ENCODE results near the gene KIAA1671. TPM values are rescaled to one million over a fixed set of nuclear protein-coding genes. Genes with fewer than 3 reads are reported as not detected.
A peak's percentile ranks its signal among the peaks of the same experiment; 100 is the strongest.

KIAA1671 gene
- total RNA-seq, 2 experiments from 2014 or later: 12.3 to 14.0 TPM

DNA sequence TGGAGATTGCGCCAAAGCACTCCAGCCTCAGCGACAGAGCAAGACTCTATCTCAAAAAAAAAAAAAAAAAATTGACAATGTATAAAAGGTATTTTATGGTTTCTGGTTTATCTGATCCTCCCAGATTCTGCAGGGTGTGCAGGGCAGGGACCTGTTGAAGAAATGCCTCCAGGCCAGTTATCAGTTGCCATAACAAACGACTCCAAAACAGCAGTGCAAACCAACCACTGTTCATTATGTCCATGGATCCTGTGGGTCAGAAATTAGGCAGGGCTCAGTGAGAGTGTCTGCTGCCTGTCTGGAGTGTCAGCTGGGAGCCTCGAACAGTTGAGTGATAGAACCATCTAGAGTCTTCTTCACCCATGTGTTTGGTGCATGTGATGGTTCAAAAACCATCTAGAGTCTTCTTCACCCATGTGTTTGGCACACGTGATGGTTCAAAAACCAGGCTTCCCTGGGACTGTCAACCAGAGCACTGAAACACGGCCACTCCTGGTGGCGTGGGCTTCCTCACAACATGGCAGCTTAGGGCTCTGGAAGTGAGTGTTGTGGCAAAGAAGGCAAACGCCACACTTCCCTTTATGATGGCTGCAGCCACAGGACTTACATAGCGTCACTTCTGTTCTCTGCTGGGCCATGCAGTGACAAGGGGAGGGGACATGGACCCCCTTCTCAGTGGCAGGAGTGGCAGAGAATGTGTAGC lies 132.0 kb downstream of the KIAA1671 start:
- peaks cover 60% of the 10 kb centered on the region for H3K4me1 Mint-ChIP-seq
- CTCF ChIA-PET: no interaction called here
- H3K36me3 Mint-ChIP-seq (ENCODE audit: low read depth): peaks cover 10% of the 10 kb centered on the region
- no peak overlapping the region for H3K4me3 Mint-ChIP-seq
- H3K27ac Mint-ChIP-seq: no peak overlapping the region
- no peaks in the 10 kb centered on the region for H3K9me3 Mint-ChIP-seq (ENCODE audit: low read depth)
- no peak for DNase-seq
- POLR2A ChIA-PET: no interaction called here
- no peak for ATAC-seq
- intact Hi-C loops (cut with DNase I, micrococcal nuclease): loop anchor here (5.0 to 10.0 kb wide), 4 partner anchors 88 to 1208 kb away; partner anchors contain the start of gene MYO18B (in 1 of the 2)
- no peaks in the 10 kb centered on the region for H3K27me3 Mint-ChIP-seq

DNA sequence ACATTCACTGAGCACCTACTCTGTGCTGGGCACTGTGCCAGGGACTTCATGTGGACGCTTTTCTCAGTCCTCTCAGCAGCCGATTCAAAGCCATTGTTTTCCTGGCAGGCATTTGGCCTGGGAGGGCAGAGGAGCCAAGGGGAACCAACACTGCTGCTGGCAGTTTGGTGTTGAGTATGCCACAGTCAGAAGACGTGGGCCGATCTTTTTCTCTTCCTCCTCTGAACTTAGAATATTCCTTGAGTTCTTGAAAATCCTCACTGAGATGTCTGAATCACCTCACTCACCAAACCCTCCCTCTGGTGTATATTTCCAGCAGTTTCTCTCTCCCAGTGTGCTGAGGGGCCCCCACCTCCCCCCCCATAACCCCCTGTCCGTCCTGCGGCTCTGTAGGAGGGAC lies 132.6 kb downstream of the KIAA1671 start:
- Mint-ChIP-seq H3K27me3 (no peaks in the 10 kb centered on the region), H3K9me3 (ENCODE audit: low read depth) (no peaks in the 10 kb centered on the region), H3K27ac (peak overlapping the region; percentile 26), H3K4me1 (peaks cover 60% of the 10 kb centered on the region), H3K4me3 (no peak overlapping the region), H3K36me3 (ENCODE audit: low read depth) (peaks cover 7% of the 10 kb centered on the region)
- ATAC-seq (no peak), DNase-seq (no peak)
- ChIA-PET CTCF (no interaction called here), POLR2A (no interaction called here)
- intact Hi-C loops (cut with DNase I, micrococcal nuclease): loop anchor here (5.0 to 10.0 kb wide), 3 partner anchors 250 to 1207 kb away; partner anchors contain the start of gene MYO18B (in 1 of the 2)

DNA sequence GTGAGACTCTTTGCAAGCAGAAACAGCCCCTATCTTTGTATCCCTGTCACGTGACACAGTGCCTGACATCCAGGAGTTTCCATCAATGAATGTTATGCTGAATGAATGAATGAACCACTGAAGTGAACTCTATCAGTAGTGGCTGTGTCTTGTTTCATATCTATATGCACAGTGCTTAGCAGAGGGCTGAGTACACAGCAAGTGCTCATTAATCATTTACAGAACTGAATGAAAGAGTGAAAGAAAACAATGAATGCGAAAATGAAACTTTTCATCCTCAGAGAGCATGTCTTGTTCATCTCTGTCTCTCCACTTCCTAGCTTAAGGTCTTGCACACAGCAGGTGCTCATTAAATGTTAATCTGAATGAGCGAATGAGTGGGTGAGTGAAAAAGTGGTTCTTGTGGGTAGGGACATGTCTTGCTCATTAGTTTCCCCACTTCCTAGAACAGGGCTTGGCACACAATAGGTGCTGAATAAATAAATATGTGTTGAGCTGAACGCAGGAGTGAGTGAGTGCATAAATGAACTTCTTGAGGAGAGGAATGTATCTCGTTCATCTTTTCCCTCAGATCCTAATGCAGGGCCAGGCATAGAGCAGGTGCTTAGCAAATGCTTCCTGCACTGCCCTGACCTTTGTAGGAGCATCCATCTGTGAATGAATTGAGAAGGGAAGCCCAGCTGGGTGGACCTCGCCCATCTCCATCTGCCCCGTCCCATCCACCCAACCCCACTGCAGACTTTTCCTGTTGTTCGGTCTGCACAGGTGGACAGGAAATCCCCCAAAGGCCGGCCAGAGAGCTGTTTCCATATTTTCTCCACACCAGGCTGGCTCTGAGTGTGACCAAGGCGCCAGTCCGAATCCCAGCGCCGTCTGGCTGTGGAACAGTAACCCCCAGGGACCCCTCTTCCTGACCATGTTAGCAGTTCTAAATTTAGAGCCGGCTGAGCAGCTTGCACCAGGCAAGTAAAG lies 133.7 kb downstream of the KIAA1671 start:
- intact Hi-C loops (cut with DNase I, micrococcal nuclease): loop anchor here (1.0 to 10.0 kb wide), 10 partner anchors 10 to 1206 kb away; partner anchors contain the start of genes KIAA1671 (in 1 of the 2) and MYO18B (in 1 of the 2)
- peak; percentile 91 for ATAC-seq
- peak; percentile 49 for DNase-seq
- no peak overlapping the region for H3K4me3 Mint-ChIP-seq
- peak overlapping the region; percentile 80 for H3K27ac Mint-ChIP-seq
- peaks cover 67% of the 10 kb centered on the region for H3K4me1 Mint-ChIP-seq
- no peaks in the 10 kb centered on the region for H3K27me3 Mint-ChIP-seq
- no peaks in the 10 kb centered on the region for H3K9me3 Mint-ChIP-seq (ENCODE audit: low read depth)
- ChIA-PET CTCF (interaction anchor here (0.5 to 1.5 kb wide), 11 partner anchors 9 to 412 kb away, joined by 3 to 12 read pairs (median 4); no protein-coding TSS in a partner anchor), POLR2A (interaction anchor here (1.0 to 1.5 kb wide), 3 partner anchors 10 to 25 kb away, joined by 4 to 17 read pairs (median 10); no protein-coding TSS in a partner anchor)
- peaks cover 7% of the 10 kb centered on the region for H3K36me3 Mint-ChIP-seq (ENCODE audit: low read depth)

DNA sequence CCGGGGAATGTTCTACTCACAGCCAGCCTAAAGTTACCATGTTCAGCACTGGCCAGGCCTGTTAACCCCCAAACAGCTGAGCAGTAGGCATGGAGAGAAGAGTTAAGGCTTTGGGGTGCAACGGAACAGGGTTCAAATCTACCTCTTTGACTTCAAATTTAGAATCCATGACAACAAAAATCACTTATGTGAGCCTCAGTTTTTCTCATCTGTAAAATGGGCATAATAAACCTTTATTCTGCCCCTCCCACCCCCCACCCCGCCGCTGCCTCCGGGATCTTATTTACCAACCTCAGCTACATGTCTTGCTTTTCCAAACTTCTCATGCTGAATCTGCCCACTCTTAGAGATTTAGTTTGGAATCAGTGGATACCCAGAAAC lies 134.4 kb downstream of the KIAA1671 start:
- Mint-ChIP-seq H3K9me3 (ENCODE audit: low read depth) (no peaks in the 10 kb centered on the region), H3K27me3 (no peaks in the 10 kb centered on the region), H3K27ac (peak overlapping the region; percentile 80), H3K36me3 (ENCODE audit: low read depth) (peaks cover 7% of the 10 kb centered on the region), H3K4me3 (no peak overlapping the region), H3K4me1 (peaks cover 67% of the 10 kb centered on the region)
- intact Hi-C loops (cut with DNase I, micrococcal nuclease): loop anchor here (1.0 to 10.0 kb wide), 10 partner anchors 11 to 1205 kb away; partner anchors contain the start of genes KIAA1671 (in 1 of the 2) and MYO18B (in 1 of the 2)
- ChIA-PET CTCF (interaction anchor here (0.6 to 1.5 kb wide), 9 partner anchors 10 to 412 kb away, joined by 3 to 12 read pairs (median 4); no protein-coding TSS in a partner anchor), POLR2A (interaction anchor here (1.2 to 1.5 kb wide), 2 partner anchors 10 to 19 kb away, joined by 10 to 17 read pairs; no protein-coding TSS in a partner anchor)
- no peak for DNase-seq
- ATAC-seq: no peak

DNA sequence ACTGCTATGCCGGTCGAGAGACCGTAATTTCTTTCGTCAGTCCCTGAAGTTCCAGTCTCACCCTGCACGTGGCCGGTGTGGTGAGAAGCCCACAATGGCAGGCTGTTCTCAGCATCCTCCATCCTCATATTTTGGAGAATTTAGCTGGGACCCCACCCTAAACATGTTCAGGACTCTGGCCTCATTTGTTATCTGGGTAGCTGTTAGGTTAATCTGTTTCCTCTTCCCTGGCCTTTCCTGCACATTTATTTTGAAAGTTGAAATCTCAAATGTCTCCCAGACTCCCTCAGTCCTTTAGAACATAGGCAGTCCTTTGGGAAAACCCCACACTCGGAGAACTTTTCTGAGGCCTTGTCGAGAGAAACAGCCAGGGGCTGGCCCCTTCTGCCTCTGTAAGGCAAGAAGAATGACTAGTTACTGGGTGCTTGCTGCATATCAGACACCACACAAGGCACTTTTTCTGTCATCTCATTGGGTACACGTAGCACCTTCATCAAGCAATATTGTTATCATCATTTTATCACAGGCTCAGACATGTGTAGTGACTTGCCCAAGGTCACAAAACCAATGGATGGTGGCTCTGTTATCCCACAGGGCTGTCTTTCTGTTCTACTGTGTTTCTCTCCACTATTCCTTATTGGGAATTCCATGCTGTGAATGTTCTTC lies 137.8 kb downstream of the KIAA1671 start:
- CTCF ChIA-PET: interaction anchor here (0.6 to 1.4 kb wide), 4 partner anchors 13 to 243 kb away, joined by 3 to 5 read pairs (median 4); no protein-coding TSS in a partner anchor
- Mint-ChIP-seq H3K27ac (peak overlapping the region; percentile 42), H3K4me1 (peaks cover 48% of the 10 kb centered on the region)

DNA sequence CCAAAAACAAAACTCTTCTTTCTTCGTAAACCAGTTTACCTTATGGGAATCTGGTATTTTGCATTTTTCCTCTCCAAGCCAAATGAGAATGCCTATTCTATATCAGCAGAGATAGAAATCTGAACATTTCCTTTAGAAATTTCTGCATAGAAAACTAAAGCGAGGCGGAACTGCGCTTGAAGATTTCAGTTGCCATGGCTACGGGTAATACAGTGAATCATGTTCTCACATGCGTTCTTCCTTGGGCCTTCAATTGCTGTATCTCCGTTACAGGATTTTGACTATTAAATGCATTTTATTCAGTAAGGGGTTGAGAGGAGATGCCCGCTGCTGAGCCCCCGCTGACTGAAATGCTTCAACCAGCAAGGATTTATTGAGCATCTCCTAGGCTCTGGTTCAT lies 138.9 kb downstream of the KIAA1671 start:
- Mint-ChIP-seq H3K4me1 (peaks cover 37% of the 10 kb centered on the region), H3K9me3 (ENCODE audit: low read depth) (no peaks in the 10 kb centered on the region), H3K27ac (peak overlapping the region; percentile 52), H3K27me3 (no peaks in the 10 kb centered on the region), H3K36me3 (ENCODE audit: low read depth) (peaks cover 1% of the 10 kb centered on the region), H3K4me3 (no peak overlapping the region)
- DNase-seq (peak; percentile 37), ATAC-seq (peak; percentile 43)
- intact Hi-C loops (cut with DNase I, micrococcal nuclease): no loop called here
- ChIA-PET POLR2A (no interaction called here), CTCF (no interaction called here)

More for the DNA sequence above, 137.8 kb downstream of the KIAA1671 start:
- Mint-ChIP-seq H3K9me3 (ENCODE audit: low read depth) (no peaks in the 10 kb centered on the region), H3K27me3 (no peaks in the 10 kb centered on the region), H3K36me3 (ENCODE audit: low read depth) (peaks cover 1% of the 10 kb centered on the region), H3K4me3 (no peak overlapping the region)
- intact Hi-C loops (cut with DNase I, micrococcal nuclease): no loop called here
- peak; percentile 44 for DNase-seq
- POLR2A ChIA-PET: interaction anchor here (0.6 kb wide), 1 partner anchor 35 kb away, joined by 3 read pairs; no protein-coding TSS in a partner anchor
- ATAC-seq: peak; percentile 18

DNA sequence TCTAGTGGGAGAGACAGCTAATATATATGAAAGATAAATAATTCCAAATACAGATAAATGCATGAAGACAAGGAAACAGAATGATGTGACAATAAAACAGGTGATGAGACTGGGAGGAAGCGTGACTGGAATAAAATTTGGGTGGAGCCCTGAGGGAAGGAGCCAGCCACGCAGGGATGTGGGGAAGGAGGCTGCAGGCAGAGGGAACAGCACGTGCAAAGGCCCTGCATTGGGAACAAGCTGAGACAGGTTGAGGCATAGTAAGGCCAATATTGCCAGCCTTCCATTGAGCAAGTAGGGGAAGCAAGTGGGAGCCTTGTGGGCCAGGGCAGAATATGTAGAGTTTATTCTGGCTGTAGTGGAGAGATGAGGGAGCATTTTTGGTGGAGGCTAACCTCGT lies 139.6 kb downstream of the KIAA1671 start:
- POLR2A ChIA-PET: no interaction called here
- DNase-seq: no peak

DNA sequence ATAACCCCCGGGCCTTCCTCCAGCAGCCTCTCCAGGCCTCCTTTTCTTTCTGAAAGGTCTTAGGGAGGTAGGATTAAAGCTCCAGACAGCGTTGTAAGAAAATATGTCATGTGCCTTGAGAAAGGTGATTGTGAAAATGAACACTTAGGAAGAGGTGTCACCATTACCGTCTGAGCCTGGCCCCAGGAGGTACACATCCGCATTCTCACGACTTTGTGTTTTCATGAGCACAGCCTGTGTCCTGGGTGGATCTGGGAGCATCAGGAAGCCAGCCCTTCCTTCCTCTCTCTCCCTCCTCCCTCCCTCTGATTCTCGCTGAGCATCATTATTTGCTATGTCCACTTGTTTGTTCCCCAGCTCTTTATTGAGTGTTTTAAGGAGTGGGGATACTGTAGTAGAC lies 142.1 kb downstream of the KIAA1671 start:
- ChIA-PET CTCF (interaction anchor here (0.5 to 0.6 kb wide), 2 partner anchors 19 to 37 kb away, joined by 3 read pairs; no protein-coding TSS in a partner anchor), POLR2A (interaction anchor here (0.6 kb wide), 1 partner anchor 23 kb away, joined by 8 read pairs; no protein-coding TSS in a partner anchor)
- no peak overlapping the region for H3K27ac Mint-ChIP-seq
- DNase-seq (no peak), ATAC-seq (no peak)
- no peaks in the 10 kb centered on the region for H3K9me3 Mint-ChIP-seq (ENCODE audit: low read depth)
- H3K27me3 Mint-ChIP-seq: no peaks in the 10 kb centered on the region
- H3K4me3 Mint-ChIP-seq: no peak overlapping the region
- intact Hi-C loops (cut with DNase I, micrococcal nuclease): no loop called here
- H3K4me1 Mint-ChIP-seq: peaks cover 23% of the 10 kb centered on the region
- H3K36me3 Mint-ChIP-seq (ENCODE audit: low read depth): no peaks in the 10 kb centered on the region

More for the DNA sequence above, 139.6 kb downstream of the KIAA1671 start:
- Mint-ChIP-seq H3K27me3 (no peaks in the 10 kb centered on the region), H3K4me3 (no peak overlapping the region), H3K27ac (peak overlapping the region; percentile 52), H3K36me3 (ENCODE audit: low read depth) (peaks cover 1% of the 10 kb centered on the region), H3K9me3 (ENCODE audit: low read depth) (no peaks in the 10 kb centered on the region), H3K4me1 (peaks cover 31% of the 10 kb centered on the region)
- ATAC-seq: no peak
- CTCF ChIA-PET: no interaction called here
- intact Hi-C loops (cut with DNase I, micrococcal nuclease): no loop called here

DNA sequence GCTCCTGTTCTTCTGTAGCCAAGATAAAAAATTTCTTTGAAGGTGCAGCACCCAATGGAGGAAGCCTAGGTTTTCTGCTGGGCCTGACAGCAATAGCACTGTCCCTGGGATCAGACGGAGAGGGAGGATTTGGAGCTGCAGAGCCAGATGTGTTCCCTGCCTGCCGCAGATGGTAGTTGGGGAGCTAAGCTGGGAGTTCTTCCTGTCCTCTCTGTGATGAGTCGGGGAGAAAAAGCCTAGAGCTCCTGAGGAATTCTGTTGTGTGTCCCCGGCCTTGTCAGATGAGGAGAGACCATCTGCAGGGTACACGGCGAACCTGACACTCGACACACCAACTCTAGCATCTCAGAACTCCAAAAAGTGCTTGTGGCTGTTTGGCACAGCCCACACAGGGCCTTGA lies 143.4 kb downstream of the KIAA1671 start:
- POLR2A ChIA-PET: no interaction called here
- intact Hi-C loops (cut with DNase I, micrococcal nuclease): no loop called here

DNA sequence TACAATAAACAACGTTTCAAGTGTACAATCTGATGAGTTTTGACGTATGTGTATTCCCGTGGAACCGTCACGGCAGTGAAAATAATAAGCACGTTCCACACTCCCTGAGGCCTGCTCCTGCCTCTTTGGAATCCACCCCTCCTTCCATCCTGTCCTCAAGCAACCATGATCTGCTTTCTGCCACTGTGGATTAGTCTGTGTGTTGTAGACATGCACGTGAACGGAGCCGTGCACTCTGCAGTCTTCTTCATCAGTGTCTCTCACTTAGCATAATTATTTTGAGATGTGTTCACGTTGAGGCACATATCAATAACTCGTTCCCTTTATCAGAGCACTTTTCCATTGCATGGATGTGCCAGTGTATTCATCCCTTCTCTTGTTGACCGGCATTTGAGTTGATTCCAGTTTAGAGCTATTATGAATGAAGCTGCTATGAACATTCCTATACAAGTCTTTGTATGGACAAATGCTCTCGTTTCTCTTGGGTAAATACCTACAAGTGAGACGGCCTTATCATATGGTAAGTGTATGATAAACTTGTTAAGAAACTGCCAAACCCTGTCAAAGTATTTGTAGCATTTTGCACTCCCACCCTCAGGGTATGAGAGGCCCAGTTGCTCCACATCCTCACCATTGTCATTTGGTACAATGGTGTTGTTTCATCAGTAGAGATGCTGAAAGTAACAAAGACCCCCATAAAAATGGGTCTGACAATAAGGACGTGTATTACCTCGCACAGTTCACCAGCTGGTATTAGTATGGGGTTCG lies 144.3 kb downstream of the KIAA1671 start:
- Mint-ChIP-seq H3K36me3 (ENCODE audit: low read depth) (no peaks in the 10 kb centered on the region), H3K4me1 (peaks cover 6% of the 10 kb centered on the region), H3K4me3 (no peak overlapping the region), H3K27me3 (no peaks in the 10 kb centered on the region), H3K27ac (no peak overlapping the region), H3K9me3 (ENCODE audit: low read depth) (no peaks in the 10 kb centered on the region)
- DNase-seq: no peak
- intact Hi-C loops (cut with DNase I, micrococcal nuclease): no loop called here
- ATAC-seq: no peak
- POLR2A ChIA-PET: no interaction called here
- CTCF ChIA-PET: no interaction called here

More for the DNA sequence above, 143.4 kb downstream of the KIAA1671 start:
- no peaks in the 10 kb centered on the region for H3K9me3 Mint-ChIP-seq (ENCODE audit: low read depth)
- no peaks in the 10 kb centered on the region for H3K27me3 Mint-ChIP-seq
- H3K27ac Mint-ChIP-seq: no peak overlapping the region
- DNase-seq (no peak), ATAC-seq (no peak)
- H3K4me1 Mint-ChIP-seq: peaks cover 16% of the 10 kb centered on the region
- no peaks in the 10 kb centered on the region for H3K36me3 Mint-ChIP-seq (ENCODE audit: low read depth)
- CTCF ChIA-PET: no interaction called here
- H3K4me3 Mint-ChIP-seq: no peak overlapping the region

Measured in activated CD4-positive, alpha-beta T cell treated with anti-CD3 and anti-CD28 coated beads for 36 hours (primary cell).